BE2C (cell line): ENCODE data around the gene LTBP4.

Source experiments
- DNase-seq: peaks from one replicate; pipeline ENCODE4 v3.0.0-alpha.2; 2020
- H3K27me3 ChIP-seq: fragments of 250-450 bp; sonication (Bioruptor Pico); 2 replicates; pipeline ENCODE4 v1.5.1; 2020; ENCODE audit warnings: mild to moderate bottlenecking
- H3K36me3 ChIP-seq: fragments of 250-450 bp; sonication (Bioruptor Pico); 2 replicates; pipeline ENCODE4 v1.5.1; 2020; ENCODE audit warnings: mild to moderate bottlenecking
- H3K4me1 ChIP-seq: fragments of 250-450 bp; sonication (Bioruptor Pico); 2 replicates; pipeline ENCODE4 v1.5.1; 2020
- H3K4me3 ChIP-seq: 2 replicates; pipeline ENCODE4 v1.5.1; 2011; ENCODE audit warnings: low read depth, low read length
- H3K9me3 ChIP-seq: fragments of 250-450 bp; sonication (Bioruptor Pico); 2 replicates; pipeline ENCODE4 v1.5.1; 2020
- CTCF ChIP-seq: IDR thresholded peaks from 2 replicates; pipeline ENCODE4 v1.5.1; 2012; ENCODE audit warnings: mild to moderate bottlenecking, low read depth, low read length

The LTBP4 gene

GRCh38 chr19:40608240-40608621, 7.1 kb downstream of the LTBP4 start:
- no peak for TF ChIP-seq CTCF
- H3K9me3 ChIP-seq, result no peaks in the 10 kb centered on the region
- no peak for DNase-seq
- H3K4me1 ChIP-seq, result peaks cover 7% of the 10 kb centered on the region
- H3K4me3 ChIP-seq, result no peak overlapping the region
- H3K36me3 ChIP-seq, result no peaks in the 10 kb centered on the region
- H3K27me3 ChIP-seq, result peaks cover 8% of the 10 kb centered on the region

- Histone ChIP-seq H3K4me3 (no peak overlapping the region), H3K9me3 (no peaks in the 10 kb centered on the region), H3K36me3 (no peaks in the 10 kb centered on the region), H3K4me1 (peaks cover 7% of the 10 kb centered on the region), H3K27me3 (peaks cover 8% of the 10 kb centered on the region)
- DNase-seq, result no peak
- TF ChIP-seq CTCF, result no peak
These were observed 7.8 kb downstream of the LTBP4 start for GRCh38 chr19:40608957-40609356.

GRCh38 chr19:40609561-40610395, 8.6 kb downstream of the LTBP4 start:
- Histone ChIP-seq H3K4me1 (peaks cover 7% of the 10 kb centered on the region), H3K27me3 (peaks cover 5% of the 10 kb centered on the region), H3K9me3 (no peaks in the 10 kb centered on the region), H3K36me3 (no peaks in the 10 kb centered on the region), H3K4me3 (peak overlapping the region; percentile 54)
- no peak for TF ChIP-seq CTCF
- DNase-seq, result peak; percentile 90

- H3K4me1 ChIP-seq, result peaks cover 7% of the 10 kb centered on the region
- H3K9me3 ChIP-seq, result no peaks in the 10 kb centered on the region
- no peaks in the 10 kb centered on the region; the same call in 1 of the 2 replicates for H3K27me3 ChIP-seq
- no peaks in the 10 kb centered on the region for H3K36me3 ChIP-seq
- peak overlapping the region; percentile 54 for H3K4me3 ChIP-seq
- no peak for TF ChIP-seq CTCF
- DNase-seq, result peak; percentile 67
These were observed 9.4 kb downstream of the LTBP4 start for GRCh38 chr19:40610396-40611064.

GRCh38 chr19:40611096-40611495, 9.9 kb downstream of the LTBP4 start:
- H3K4me3 ChIP-seq, result peak overlapping the region; percentile 54; the same call in 1 of the 2 replicates
- H3K4me1 ChIP-seq, result peaks cover 7% of the 10 kb centered on the region
- no peaks in the 10 kb centered on the region; the same call in 1 of the 2 replicates for H3K27me3 ChIP-seq
- TF ChIP-seq CTCF, result no peak
- DNase-seq, result no peak
- no peaks in the 10 kb centered on the region for H3K9me3 ChIP-seq
- H3K36me3 ChIP-seq, result no peaks in the 10 kb centered on the region
